Smooth muscle cell (in vitro differentiated cells): ENCODE results near the gene XG. TPM values are rescaled to one million over a fixed set of nuclear protein-coding genes. Genes with fewer than 3 reads are reported as not detected.
A peak's percentile ranks its signal among the peaks of the same experiment; 100 is the strongest.
"Not testable (repeated sequence)": the region's sequence is repeated elsewhere in the genome, so short reads cannot be mapped to it uniquely, and the experiment has no call there.

ENCODE experiments used
- DNase-seq: peaks from one replicate; lab custom pipeline; 2025; ENCODE audit not compliant: unreplicated experiment; lab: John Stamatoyannopoulos, UW
- H2AFZ ChIP-seq: fragments of 200-600 bp; sonication (generic); 2 replicates; pipeline ENCODE4 v1.6.0; 2016; ENCODE audit warnings: antibody characterized with exemption, low read depth, mild to moderate bottlenecking
- H3F3A ChIP-seq: fragments of 200-600 bp; sonication (generic); 2 replicates; pipeline ENCODE4 v1.6.0; 2017; ENCODE audit warnings: antibody characterized with exemption, low read depth
- H3K27ac ChIP-seq: fragments of 200-600 bp; sonication (generic); 2 replicates; pipeline ENCODE4 v1.5.1; 2016; ENCODE audit warnings: low read depth, mild to moderate bottlenecking
- H3K27me3 ChIP-seq: fragments of 200-600 bp; sonication (generic); 2 replicates; pipeline ENCODE4 v1.6.1; 2016; ENCODE audit warnings: low read depth, mild to moderate bottlenecking
- H3K36me3 ChIP-seq: fragments of 200-600 bp; sonication (generic); 2 replicates; pipeline ENCODE4 v1.5.1; 2016; ENCODE audit warnings: low read depth
- H3K4me1 ChIP-seq: fragments of 200-600 bp; sonication (generic); 2 replicates; pipeline ENCODE4 v1.5.1; 2016; ENCODE audit warnings: low read depth
- H3K4me2 ChIP-seq: fragments of 200-600 bp; sonication (generic); 2 replicates; pipeline ENCODE4 v1.6.0; 2016; ENCODE audit warnings: mild to moderate bottlenecking
- H3K4me3 ChIP-seq: fragments of 200-600 bp; sonication (generic); 2 replicates; pipeline ENCODE4 v1.5.1; 2016; ENCODE audit warnings: mild to moderate bottlenecking
- H3K79me2 ChIP-seq: fragments of 200-600 bp; sonication (generic); 2 replicates; pipeline ENCODE4 v1.6.0; 2016; ENCODE audit warnings: low read depth, mild to moderate bottlenecking
- H3K9ac ChIP-seq: fragments of 200-600 bp; sonication (generic); 2 replicates; pipeline ENCODE4 v1.6.0; 2016; ENCODE audit warnings: low read depth
- H3K9me3 ChIP-seq: fragments of 200-600 bp; sonication (generic); replicated peaks from 2 replicates; pipeline ENCODE4 v1.5.1; 2016; ENCODE audit warnings: low read depth
- H4K20me1 ChIP-seq: fragments of 200-600 bp; sonication (generic); 2 replicates; pipeline ENCODE4 v1.6.0; 2016; ENCODE audit warnings: low read depth
- CTCF ChIP-seq: fragments of 200-600 bp; sonication (generic); IDR thresholded peaks from 2 replicates; pipeline ENCODE4 v1.5.1; 2017; ENCODE audit warnings: borderline replicate concordance, mild to moderate bottlenecking, antibody characterized with exemption; ENCODE audit not compliant: insufficient read depth, poor library complexity, severe bottlenecking
- WGBS: methylation state at CpG from one replicate; pipeline ENCODE4 v1.1.7; 2016; ENCODE audit warnings: low lambda C conversion rate; 5-methylcytosine and 5-hydroxymethylcytosine counted together
- polyA plus RNA-seq: library from polyadenylated mRNA; unstranded; fragments of >200 nt; fragmentation: Nextera tagmentation; extraction: Ambion mirVana; gene quantifications from 2 replicates; pipeline ENCODE4 v1.2.1, GENCODE V29; 2016
- total RNA-seq: library from RNA; depleted of rRNA; stranded (reverse); fragments of >200 nt; gene quantifications from 2 replicates; pipeline ENCODE4 v1.2.3, GENCODE V29; 2014

Gene XG
- total and polyA plus RNA-seq, 2 experiments from 2014 or later: 1.1 to 1.3 TPM

GRCh38 chrX:2794336-2794735 lies 42.5 kb downstream of the XG start:
- Histone ChIP-seq H2AFZ (no peak overlapping the region), H3K4me2 (no peak overlapping the region), H3K27ac (no peak overlapping the region), H3K4me1 (no peaks in the 10 kb centered on the region), H3K79me2 (no peaks in the 10 kb centered on the region), H3F3A (no peaks in the 10 kb centered on the region), H3K27me3 (no peaks in the 10 kb centered on the region), H3K4me3 (no peak overlapping the region), H3K36me3 (no peaks in the 10 kb centered on the region), H4K20me1 (no peaks in the 10 kb centered on the region), H3K9me3 (no peaks in the 10 kb centered on the region), H3K9ac (no peak overlapping the region)
- no peak for TF ChIP-seq CTCF
- 99% methylated on average over 19 of the region's 19 CpGs for WGBS
- DNase-seq: no peak

GRCh38 chrX:2796808-2797207 lies 45.0 kb downstream of the XG start:
- not testable (repeated sequence) for H3K4me1 ChIP-seq, H4K20me1 ChIP-seq, H3K9me3 ChIP-seq, H3K9ac ChIP-seq, H3F3A ChIP-seq, H3K27me3 ChIP-seq, H3K27ac ChIP-seq, H3K79me2 ChIP-seq, DNase-seq, H3K36me3 ChIP-seq
- Histone ChIP-seq H3K4me3 (peak overlapping the region; percentile 23), H3K4me2 (peak overlapping the region; percentile 69), H2AFZ (peak overlapping the region; percentile 72)
- 61% methylated on average over 15 of the region's 15 CpGs for WGBS

- TF ChIP-seq CTCF: no peak
- peaks cover 10% of the 10 kb centered on the region for H3F3A ChIP-seq
- 63% methylated on average over 4 of the region's 4 CpGs for WGBS
- no peaks in the 10 kb centered on the region for H3K9me3 ChIP-seq
- H3K79me2 ChIP-seq: no peaks in the 10 kb centered on the region
- no peaks in the 10 kb centered on the region for H4K20me1 ChIP-seq
- H3K36me3 ChIP-seq: no peaks in the 10 kb centered on the region
- H2AFZ ChIP-seq: no peak overlapping the region
- peaks cover 5% of the 10 kb centered on the region for H3K4me1 ChIP-seq
- no peak overlapping the region for H3K4me3 ChIP-seq
- H3K27me3 ChIP-seq: no peaks in the 10 kb centered on the region
- H3K9ac ChIP-seq: no peak overlapping the region
- H3K4me2 ChIP-seq: no peak overlapping the region
- H3K27ac ChIP-seq: peak overlapping the region; percentile 24
- no peak for DNase-seq
These were observed 47.5 kb downstream of the XG start for GRCh38 chrX:2799369-2799768.

GRCh38 chrX:2799980-2800379 lies 48.1 kb downstream of the XG start:
- H3K4me3 ChIP-seq: not testable (repeated sequence)

GRCh38 chrX:2801223-2801622 lies 49.4 kb downstream of the XG start:
- Histone ChIP-seq H2AFZ (no peak overlapping the region), H3K79me2 (no peaks in the 10 kb centered on the region), H3K36me3 (no peaks in the 10 kb centered on the region), H3K9me3 (no peaks in the 10 kb centered on the region), H3K4me2 (no peak overlapping the region), H3K27ac (no peak overlapping the region), H3K4me3 (no peak overlapping the region), H3K4me1 (peaks cover 17% of the 10 kb centered on the region), H3K27me3 (no peaks in the 10 kb centered on the region), H4K20me1 (no peaks in the 10 kb centered on the region), H3K9ac (no peak overlapping the region), H3F3A (peaks cover 19% of the 10 kb centered on the region)
- no peak for DNase-seq
- 81% methylated on average over 4 of the region's 4 CpGs for WGBS
- no peak for TF ChIP-seq CTCF

More at GRCh38 chrX:2799980-2800379, 48.1 kb downstream of the XG start:
- not testable (repeated sequence) for H3K36me3 ChIP-seq, H3K4me2 ChIP-seq, H3K9me3 ChIP-seq, DNase-seq, H2AFZ ChIP-seq, H3K4me1 ChIP-seq, H4K20me1 ChIP-seq, H3K9ac ChIP-seq, H3K79me2 ChIP-seq, H3K27me3 ChIP-seq
- Histone ChIP-seq H3K27ac (peak overlapping the region; percentile 24), H3F3A (peaks cover 10% of the 10 kb centered on the region)
- WGBS: 52% methylated on average over 5 of the region's 5 CpGs

GRCh38 chrX:2802376-2803090 lies 50.7 kb downstream of the XG start:
- H3K4me3 ChIP-seq, H3K36me3 ChIP-seq, H4K20me1 ChIP-seq, H3K27me3 ChIP-seq, DNase-seq, H2AFZ ChIP-seq, H3K79me2 ChIP-seq, H3K9me3 ChIP-seq: not testable (repeated sequence)
- WGBS: 5% methylated on average over 18 of the region's 18 CpGs
- Histone ChIP-seq H3K27ac (peak overlapping the region; percentile 99), H3K4me1 (peaks cover 17% of the 10 kb centered on the region), H3K4me2 (peak overlapping the region; percentile 69), H3K9ac (peak overlapping the region; percentile 72), H3F3A (peaks cover 20% of the 10 kb centered on the region)
